LNCAP (cell line): Measurements from ENCODE around the gene UBE2U.

Source experiments
- CTCF ChIP-seq: fragments of 450-650 bp; IDR thresholded peaks from 2 replicates; pipeline ENCODE4 v1.5.1; 2017; ENCODE audit warnings: mild to moderate bottlenecking

UBE2U gene

GRCh38 chr1:64187646-64188045, 15.8 kb upstream of the UBE2U start:
- no peak for TF ChIP-seq CTCF

GRCh38 chr1:64192290-64192689, 11.1 kb upstream of the UBE2U start:
- TF ChIP-seq CTCF, result no peak

- TF ChIP-seq CTCF, result no peak
Measured at GRCh38 chr1:64194168-64195080, 9.0 kb upstream of the UBE2U start.

GRCh38 chr1:64195081-64195395, 8.4 kb upstream of the UBE2U start:
- TF ChIP-seq CTCF, result no peak

GRCh38 chr1:64196074-64196870, 7.2 kb upstream of the UBE2U start:
- TF ChIP-seq CTCF, result no peak

DNA sequence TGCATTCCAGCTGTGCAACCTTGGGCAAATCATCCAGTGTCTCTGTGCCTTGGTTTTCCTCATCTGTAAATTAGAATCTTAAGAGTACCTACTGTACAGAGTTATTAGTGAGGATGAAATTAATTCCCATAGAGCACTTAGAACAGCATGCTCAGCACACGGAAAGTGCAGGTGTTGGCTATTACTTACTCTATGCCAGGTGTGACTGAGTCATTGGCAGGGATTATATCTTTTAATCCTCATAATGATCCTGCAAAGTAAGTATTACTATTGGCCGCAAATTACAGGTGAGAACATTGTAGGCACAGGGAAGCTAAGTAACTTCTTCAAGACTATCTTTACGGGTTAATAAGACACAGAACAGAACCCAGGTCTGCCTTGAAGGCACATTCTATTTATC, 6.3 kb upstream of the UBE2U start:
- no peak for TF ChIP-seq CTCF

GRCh38 chr1:64199154-64199553, 4.3 kb upstream of the UBE2U start:
- TF ChIP-seq CTCF, result no peak
